Caco-2 (cell line): ENCODE results near the gene PKHD1. TPM values are rescaled to one million over a fixed set of nuclear protein-coding genes. Genes with fewer than 3 reads are reported as not detected.

Experiments used
- BruUV-seq: library from RNA; stranded (reverse); fragments of 400-500 nt; replicated peaks from 2 replicates; lab custom pipeline; 2021; lab: Mats Ljungman, UMichigan
- CTCF ChIA-PET: fragments of 300-600 bp; sonication (Branson Sonifier 250); formaldehyde crosslinking; loops from one replicate; lab custom pipeline; 2022; ENCODE audit warnings: antibody characterized with exemption; lab: Charles Lee
- POLR2A ChIA-PET: fragments of 300-600 bp; sonication (Branson Sonifier 250); formaldehyde crosslinking; loops from one replicate; lab custom pipeline; 2022; ENCODE audit warnings: antibody characterized with exemption; lab: Charles Lee
- DNase-seq, 2 experiments: peaks; one replicate each; pipeline versions ENCODE4 v3.0.0 to v3.0.0-alpha.2; 2020 to 2022
- H3K27me3 ChIP-seq: replicated peaks from 2 replicates; pipeline ENCODE4 v1.6.0; 2011; ENCODE audit warnings: low read length; ENCODE audit not compliant: control insufficient read depth, insufficient read depth
- H3K36me3 ChIP-seq: 2 replicates; pipeline ENCODE4 v1.5.1; 2011; ENCODE audit warnings: low read length; ENCODE audit not compliant: control insufficient read depth, insufficient read depth
- H3K4me1 ChIP-seq: fragments of 250-450 bp; sonication (Bioruptor Pico); 2 replicates; pipeline ENCODE4 v1.5.1; 2020; ENCODE audit warnings: mild to moderate bottlenecking
- H3K4me3 ChIP-seq: 2 replicates; pipeline ENCODE4 v1.5.1; 2011; ENCODE audit warnings: low read depth, mild to moderate bottlenecking, control low read depth, low read length
- H3K9me3 ChIP-seq: fragments of 250-450 bp; sonication (Bioruptor Pico); 2 replicates; pipeline ENCODE4 v1.5.1; 2020; ENCODE audit warnings: mild to moderate bottlenecking, moderate library complexity
- H3K27ac Mint-ChIP-seq: one replicate; pipeline ENCODE4 v1.8.0; 2022; ENCODE audit warnings: mixed read lengths; ENCODE audit not compliant: unreplicated experiment
- H3K27me3 Mint-ChIP-seq: one replicate; pipeline ENCODE4 v1.8.0; 2022; ENCODE audit warnings: mixed read lengths; ENCODE audit not compliant: insufficient read depth, unreplicated experiment
- H3K36me3 Mint-ChIP-seq: one replicate; pipeline ENCODE4 v1.8.0; 2022; ENCODE audit warnings: mild to moderate bottlenecking, mixed read lengths; ENCODE audit not compliant: insufficient read depth, unreplicated experiment
- H3K4me1 Mint-ChIP-seq: one replicate; pipeline ENCODE4 v1.8.0; 2022; ENCODE audit warnings: low read depth, mixed read lengths; ENCODE audit not compliant: unreplicated experiment
- H3K4me3 Mint-ChIP-seq: one replicate; pipeline ENCODE4 v1.8.0; 2022; ENCODE audit warnings: mild to moderate bottlenecking, moderate library complexity, mixed read lengths; ENCODE audit not compliant: unreplicated experiment
- H3K9me3 Mint-ChIP-seq: one replicate; pipeline ENCODE4 v1.8.0; 2022; ENCODE audit warnings: mixed read lengths; ENCODE audit not compliant: unreplicated experiment
- CTCF ChIP-seq, 2 experiments: fragments of 200-600 bp in 1 of 2; IDR thresholded peaks; 1 replicate in 1 of 2; 2 replicates in 1 of 2; pipeline versions ENCODE4 v1.5.1 to v1.8.0; 2011 to 2022; ENCODE audit warnings: antibody characterized with exemption in 1 of 2, control low read depth in 1 of 2, inconsistent platforms in 1 of 2, low read depth in 1 of 2, low read length in 1 of 2, mild to moderate bottlenecking in 1 of 2, moderate library complexity in 1 of 2; ENCODE audit not compliant: insufficient read depth in 1 of 2, severe bottlenecking in 1 of 2, unreplicated experiment in 1 of 2
- intact Hi-C: fragments of 100-400 bp; cut with micrococcal nuclease; formaldehyde crosslinking; loops from one replicate; pipeline ENCODE4 v1.10.0; 2022; ENCODE audit not compliant: unreplicated experiment
- total RNA-seq: library from RNA; stranded (reverse); gene quantifications from 2 replicates; pipeline ENCODE4 v1.2.3, GENCODE V29; 2022

Gene PKHD1
- total RNA-seq, 1 experiment from 2014 or later: 3.3 TPM

DNA sequence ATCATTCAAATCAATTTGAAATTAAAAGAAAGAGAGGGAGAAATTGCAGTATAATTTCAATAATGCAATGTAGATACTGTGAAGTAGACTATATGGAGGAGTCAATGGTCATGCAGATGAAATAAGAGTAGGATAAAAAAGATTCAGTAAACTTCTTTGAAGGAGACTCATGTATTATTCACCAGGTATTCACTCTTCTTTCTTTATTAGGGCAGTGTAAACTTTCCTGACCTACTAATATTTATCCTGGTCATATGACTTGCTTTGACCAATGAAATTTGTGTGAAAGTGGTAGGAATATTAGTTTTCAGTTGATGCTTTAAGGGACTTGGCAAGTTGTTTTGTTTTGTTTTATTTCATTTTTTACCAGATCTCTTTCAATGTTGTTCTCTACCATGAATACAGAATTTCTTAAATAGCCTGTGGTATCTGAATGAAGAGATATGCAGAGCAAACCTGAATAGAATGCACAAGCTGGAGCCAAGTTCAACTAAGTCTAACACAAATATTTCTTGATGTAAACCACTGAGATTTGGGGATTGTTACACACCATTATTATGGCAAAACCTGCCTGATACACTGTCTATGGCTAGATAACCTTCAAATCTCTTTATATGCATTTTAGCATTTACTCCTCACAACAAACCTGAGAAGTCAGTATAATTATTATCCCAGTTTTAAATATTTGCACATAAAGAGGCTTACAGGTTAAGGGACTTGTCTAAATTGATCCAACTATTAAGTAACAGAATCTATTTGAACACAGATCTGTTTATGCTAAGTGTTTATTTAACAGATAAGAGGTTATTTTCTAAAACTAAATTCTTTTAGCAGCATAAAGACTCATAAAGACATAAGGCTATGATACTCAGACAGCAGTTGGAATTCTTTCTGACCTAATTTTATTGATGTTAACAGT is 311.2 kb downstream of the PKHD1 start:
- H3K4me3 ChIP-seq: no peak overlapping the region
- no peak for TF ChIP-seq CTCF (IDR thresholded peaks at IDR 0.05; ENCODE audit: insufficient read depth in 1 of 2, low read depth in 1 of 2, low read length in 1 of 2, severe bottlenecking in 1 of 2, unreplicated experiment in 1 of 2)
- no peaks in the 10 kb centered on the region for H3K4me1 ChIP-seq
- Mint-ChIP-seq H3K36me3 (no peaks in the 10 kb centered on the region), H3K9me3 (no peaks in the 10 kb centered on the region), H3K4me1 (no peaks in the 10 kb centered on the region), H3K4me3 (no peak overlapping the region), H3K27ac (no peak overlapping the region), H3K27me3 (no peaks in the 10 kb centered on the region)
- H3K9me3 ChIP-seq: no peaks in the 10 kb centered on the region
- no peaks in the 10 kb centered on the region for H3K36me3 ChIP-seq
- BruUV-seq: no TSS peak
- ChIA-PET POLR2A (no interaction called here), CTCF (no interaction called here)
- H3K27me3 ChIP-seq: no peaks in the 10 kb centered on the region
- DNase-seq: no peak
- intact Hi-C loops: no loop called here

GRCh38 chr6:51768087-51768486 is 319.3 kb downstream of the PKHD1 start:
- POLR2A ChIA-PET: no interaction called here
- Mint-ChIP-seq H3K9me3 (no peaks in the 10 kb centered on the region), H3K36me3 (no peaks in the 10 kb centered on the region), H3K27ac (no peak overlapping the region), H3K27me3 (no peaks in the 10 kb centered on the region), H3K4me3 (no peak overlapping the region), H3K4me1 (no peaks in the 10 kb centered on the region)
- no peak for DNase-seq
- no peaks in the 10 kb centered on the region for H3K36me3 ChIP-seq
- no peak overlapping the region for H3K4me3 ChIP-seq
- no peaks in the 10 kb centered on the region for H3K9me3 ChIP-seq
- CTCF ChIA-PET: no interaction called here
- intact Hi-C loops: no loop called here
- no peaks in the 10 kb centered on the region for H3K27me3 ChIP-seq
- no peak for TF ChIP-seq CTCF (IDR thresholded peaks at IDR 0.05; ENCODE audit: insufficient read depth in 1 of 2, low read depth in 1 of 2, low read length in 1 of 2, severe bottlenecking in 1 of 2, unreplicated experiment in 1 of 2)
- H3K4me1 ChIP-seq: no peaks in the 10 kb centered on the region
- BruUV-seq: no TSS peak

DNA sequence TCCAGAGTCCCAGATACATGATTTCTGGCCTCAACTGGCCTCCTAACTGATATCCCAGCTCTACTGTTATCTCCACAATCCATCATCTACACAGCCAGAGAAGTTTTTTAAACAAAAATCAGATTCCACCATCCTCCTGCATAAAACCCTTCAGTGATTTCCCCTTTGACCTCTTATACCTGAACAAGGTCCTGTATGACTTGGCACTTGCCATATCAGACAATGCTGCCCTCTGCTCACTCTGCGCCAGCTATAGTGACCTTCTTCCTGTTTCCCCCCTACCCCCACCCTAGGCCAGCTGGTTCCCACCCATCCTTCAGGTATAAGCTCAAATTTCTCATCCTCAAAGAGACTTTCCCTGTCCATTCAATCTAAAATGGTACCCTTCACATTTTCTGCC is 322.2 kb downstream of the PKHD1 start:
- H3K36me3 ChIP-seq: no peaks in the 10 kb centered on the region
- no peaks in the 10 kb centered on the region for H3K27me3 Mint-ChIP-seq
- H3K4me1 ChIP-seq: no peaks in the 10 kb centered on the region
- no peak for TF ChIP-seq CTCF (IDR thresholded peaks at IDR 0.05; ENCODE audit: insufficient read depth in 1 of 2, low read depth in 1 of 2, low read length in 1 of 2, severe bottlenecking in 1 of 2, unreplicated experiment in 1 of 2)
- ChIA-PET CTCF (no interaction called here), POLR2A (no interaction called here)
- H3K27me3 ChIP-seq: no peaks in the 10 kb centered on the region
- no peak overlapping the region for H3K4me3 Mint-ChIP-seq
- no peaks in the 10 kb centered on the region for H3K4me1 Mint-ChIP-seq
- intact Hi-C loops: no loop called here
- no peak for DNase-seq
- H3K36me3 Mint-ChIP-seq: no peaks in the 10 kb centered on the region
- no peaks in the 10 kb centered on the region for H3K9me3 Mint-ChIP-seq
- H3K27ac Mint-ChIP-seq: no peak overlapping the region
- BruUV-seq: no TSS peak
- H3K9me3 ChIP-seq: no peaks in the 10 kb centered on the region
- no peak overlapping the region for H3K4me3 ChIP-seq
